A549 (cell line): ENCODE measurements around the gene PRR22. TPM values are rescaled to one million over a fixed set of nuclear protein-coding genes. Genes with fewer than 3 reads are reported as not detected.

Experiments used
- ATAC-seq, 2 experiments: fragments of 200-7000 bp in 1 of 2; fragments of >200 bp in 1 of 2; cut with Nextera tagmentation in 1 of 2; cut with Tn5 transposase in 1 of 2; 3 replicates each; pipeline versions ENCODE4 v1.8.0 to v1.9.1; 2018 to 2020; ENCODE audit warnings: mild to moderate bottlenecking in 1 of 2, moderate library complexity in 1 of 2
- CTCF ChIA-PET: fragments of 300-600 bp; sonication (Branson Sonifier 250); formaldehyde crosslinking; extraction: SDS; loops from one replicate; lab custom pipeline; 2021; ENCODE audit warnings: antibody characterized with exemption, inconsistent platforms; lab: Yijun Ruan, JAX
- POLR2A ChIA-PET: fragments of 350-600 bp; formaldehyde crosslinking; extraction: SDS; loops from one replicate; lab custom pipeline; 2021; ENCODE audit warnings: antibody characterized with exemption, inconsistent platforms; lab: Yijun Ruan, JAX
- DNase-seq, 2 experiments: peaks; one replicate each; pipeline versions ENCODE4 v3.0.0 to v3.0.0-alpha.2; 2011 to 2016; ENCODE audit warnings: low read depth in 1 of 2, low spot score in 1 of 2
- FAIRE-seq: peaks from 2 replicates; lab custom pipeline; 2011; peaks lifted over from hg19 to GRCh38; lab: Jason Lieb, UNC
- H3K27ac ChIP-seq, 2 experiments: fragments of >200 bp; sonication (Bioruptor Twin); formaldehyde crosslinking; 3 replicates each; pipeline ENCODE4 v1.5.1; 2016 to 2017
- H3K4me1 ChIP-seq: fragments of >200 bp; sonication (Bioruptor Twin); formaldehyde crosslinking; 3 replicates; pipeline ENCODE4 v1.6.1; 2016
- H3K4me2 ChIP-seq: fragments of >200 bp; sonication (Bioruptor Twin); formaldehyde crosslinking; 3 replicates; pipeline ENCODE4 v1.6.1; 2016
- H3K4me3 ChIP-seq: fragments of >200 bp; sonication (Bioruptor Twin); formaldehyde crosslinking; 3 replicates; pipeline ENCODE4 v1.5.1; 2016
- H3K9me3 ChIP-seq: fragments of >200 bp; sonication (Bioruptor Twin); formaldehyde crosslinking; 3 replicates; pipeline ENCODE4 v1.6.1; 2016
- BHLHE40 ChIP-seq: IDR thresholded peaks from 2 replicates; pipeline ENCODE4 v1.6.1; 2012; ENCODE audit warnings: low read depth, low read length, inconsistent platforms
- CHD2 ChIP-seq: fragments of 150-350 bp; IDR thresholded peaks from 2 replicates; pipeline ENCODE4 v1.6.1; 2014; ENCODE audit warnings: low read length; ENCODE audit not compliant: partially characterized antibody
- CHD4 ChIP-seq: fragments of 200-600 bp; sonication (generic); IDR thresholded peaks from 2 replicates; pipeline ENCODE4 v1.6.1; 2016; ENCODE audit warnings: antibody characterized with exemption, mild to moderate bottlenecking, borderline replicate concordance
- EHMT2 ChIP-seq: fragments of 200-600 bp; sonication (generic); IDR thresholded peaks from 2 replicates; pipeline ENCODE4 v1.6.1; 2016; ENCODE audit warnings: antibody characterized with exemption, low read depth, mild to moderate bottlenecking, moderate library complexity
- FOSB ChIP-seq: fragments of 250-450 bp; sonication (Bioruptor Pico); IDR thresholded peaks from 2 replicates; pipeline ENCODE4 v1.5.0; 2020; ENCODE audit warnings: mild to moderate bottlenecking, moderate library complexity
- HOXA7 ChIP-seq: fragments of 250-450 bp; sonication (Bioruptor Pico); IDR thresholded peaks from 2 replicates; pipeline ENCODE4 v1.5.0; 2020; ENCODE audit warnings: mild to moderate bottlenecking, moderate library complexity
- HOXB13 ChIP-seq: fragments of 250-450 bp; sonication (Bioruptor Pico); IDR thresholded peaks from 2 replicates; pipeline ENCODE4 v1.5.0; 2020; ENCODE audit warnings: low read depth, mild to moderate bottlenecking, moderate library complexity
- HOXB5 ChIP-seq: fragments of 250-450 bp; sonication (Bioruptor Pico); IDR thresholded peaks from 2 replicates; pipeline ENCODE4 v1.5.0; 2020; ENCODE audit warnings: mild to moderate bottlenecking, moderate library complexity
- KDM5A ChIP-seq: fragments of 200-600 bp; sonication (generic); IDR thresholded peaks from 2 replicates; pipeline ENCODE4 v1.6.1; 2016; ENCODE audit warnings: antibody characterized with exemption, mild to moderate bottlenecking
- MAFK ChIP-seq: fragments of 450-650 bp; IDR thresholded peaks from 2 replicates; pipeline ENCODE4 v1.6.1; 2014; ENCODE audit not compliant: partially characterized antibody
- MYC ChIP-seq: IDR thresholded peaks from 2 replicates; pipeline ENCODE4 v1.6.1; 2012; ENCODE audit warnings: mild to moderate bottlenecking, inconsistent platforms, low read length, improper control_type of control experiment, borderline replicate concordance
- NFE2L2 ChIP-seq: fragments of 150-350 bp; conservative IDR thresholded peaks from 2 replicates; pipeline ENCODE4 v1.6.1; 2014; ENCODE audit warnings: low read length
- POLR2AphosphoS2 ChIP-seq: conservative IDR thresholded peaks from 2 replicates; pipeline ENCODE4 v1.6.1; 2012; ENCODE audit warnings: low read length, improper control_type of control experiment, inconsistent platforms
- RAD21 ChIP-seq, 2 experiments: fragments of >200 bp in 1 of 2; sonication (Bioruptor Twin) in 1 of 2; formaldehyde crosslinking in 1 of 2; IDR thresholded peaks in 1 of 2; conservative IDR thresholded peaks in 1 of 2; 2 replicates in 1 of 2; 3 replicates in 1 of 2; pipeline ENCODE4 v1.6.1; 2012 to 2018; ENCODE audit warnings: inconsistent platforms in 1 of 2
- RCOR1 ChIP-seq: fragments of 150-350 bp; IDR thresholded peaks from 2 replicates; pipeline ENCODE4 v1.6.1; 2014; ENCODE audit warnings: antibody characterized with exemption, low read length, low read depth
- REST ChIP-seq: fragments of 200-600 bp; sonication (generic); IDR thresholded peaks from 2 replicates; pipeline ENCODE4 v1.6.1; 2016; ENCODE audit warnings: antibody characterized with exemption, mild to moderate bottlenecking, moderate library complexity
- SMC3 ChIP-seq: fragments of >200 bp; sonication (Bioruptor Twin); formaldehyde crosslinking; IDR thresholded peaks from 3 replicates; pipeline ENCODE4 v1.6.1; 2018; ENCODE audit warnings: inconsistent platforms
- SREBF2 ChIP-seq: fragments of 450-650 bp; IDR thresholded peaks from 2 replicates; pipeline ENCODE4 v1.6.1; 2014; ENCODE audit warnings: mild to moderate bottlenecking, moderate library complexity
- TP53 ChIP-seq: fragments of 250-450 bp; sonication (Bioruptor Pico); IDR thresholded peaks from 2 replicates; pipeline ENCODE4 v1.5.0; 2021; ENCODE audit warnings: mild to moderate bottlenecking, moderate library complexity
- WGBS: methylation state at CpG from one replicate; pipeline ENCODE4 v1.1.6; 2017; ENCODE audit errors: missing lambda C conversion rate; 5-methylcytosine and 5-hydroxymethylcytosine counted together
- polyA plus RNA-seq, 4 experiments: library from polyadenylated mRNA; depleted of rRNA in 3 of 4; stranded (reverse); fragments of >200 nt; fragmentation: RNase III in 1 of 4; extraction: RNeasy Plus Mini Kit Qiagen cat#74134 plus additional on column Dnase treatment in 1 of 4; gene quantifications; 2 replicates in 3 of 4; 3 replicates in 1 of 4; pipeline ENCODE4 v1.2.3, GENCODE V29; 2011 to 2017
- TF ChIP-seq, protein P1 (sequence below): IDR thresholded peaks from 2 replicates; pipeline ENCODE4 v1.6.1; 2012
- TF ChIP-seq, protein P2 (sequence below): IDR thresholded peaks from 2 replicates; pipeline ENCODE4 v1.6.1; 2012
- TF ChIP-seq, protein P3 (sequence below): fragments of >200 bp; sonication (Bioruptor Twin); formaldehyde crosslinking; IDR thresholded peaks from 3 replicates; pipeline ENCODE4 v1.6.1; 2016

PRR22 gene
- polyA plus RNA-seq, 2 of the 4 experiments (the other 2 are of a cell fraction), result 0.65 to 2.2 TPM

GRCh38 chr19:5788422-5788821 lies 3.9 kb upstream of the PRR22 start:
- Histone ChIP-seq H3K4me2 (no peak overlapping the region), H3K27ac (no peak overlapping the region), H3K9me3 (no peaks in the 10 kb centered on the region), H3K4me3 (no peak overlapping the region), H3K4me1 (peaks cover 5% of the 10 kb centered on the region; the same call in 2 of the 3 replicates)
- ChIA-PET CTCF (interaction anchor here (0.7 to 2.9 kb wide), 5 partner anchors 9 to 432 kb away, joined by 3 to 8 read pairs (median 6); partner anchors contain the start of gene NRTN), POLR2A (no interaction called here)
- no peak for DNase-seq
- TF ChIP-seq MAFK (no peak), HOXB13 (no peak), RAD21 (conservative IDR thresholded peaks at IDR 0.05 in 1 of 2, IDR thresholded peaks at IDR 0.05 in 1 of 2) (no peak), CHD2 (no peak), SMC3 (no peak), HOXB5 (CRISPR knock-in tag) (no peak), EHMT2 (no peak), POLR2AphosphoS2 (no peak), KDM5A (no peak), TP53 (CRISPR knock-in tag) (no peak), HOXA7 (CRISPR knock-in tag) (no peak), FOSB (no peak), MYC (no peak), RCOR1 (no peak)
- TF ChIP-seq, protein P1, sequence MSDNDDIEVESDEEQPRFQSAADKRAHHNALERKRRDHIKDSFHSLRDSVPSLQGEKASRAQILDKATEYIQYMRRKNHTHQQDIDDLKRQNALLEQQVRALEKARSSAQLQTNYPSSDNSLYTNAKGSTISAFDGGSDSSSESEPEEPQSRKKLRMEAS, result no peak
- TF ChIP-seq, protein P2, sequence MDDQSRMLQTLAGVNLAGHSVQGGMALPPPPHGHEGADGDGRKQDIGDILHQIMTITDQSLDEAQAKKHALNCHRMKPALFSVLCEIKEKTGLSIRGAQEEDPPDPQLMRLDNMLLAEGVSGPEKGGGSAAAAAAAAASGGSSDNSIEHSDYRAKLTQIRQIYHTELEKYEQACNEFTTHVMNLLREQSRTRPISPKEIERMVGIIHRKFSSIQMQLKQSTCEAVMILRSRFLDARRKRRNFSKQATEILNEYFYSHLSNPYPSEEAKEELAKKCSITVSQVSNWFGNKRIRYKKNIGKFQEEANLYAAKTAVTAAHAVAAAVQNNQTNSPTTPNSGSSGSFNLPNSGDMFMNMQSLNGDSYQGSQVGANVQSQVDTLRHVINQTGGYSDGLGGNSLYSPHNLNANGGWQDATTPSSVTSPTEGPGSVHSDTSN, result no peak
- TF ChIP-seq, protein P3, sequence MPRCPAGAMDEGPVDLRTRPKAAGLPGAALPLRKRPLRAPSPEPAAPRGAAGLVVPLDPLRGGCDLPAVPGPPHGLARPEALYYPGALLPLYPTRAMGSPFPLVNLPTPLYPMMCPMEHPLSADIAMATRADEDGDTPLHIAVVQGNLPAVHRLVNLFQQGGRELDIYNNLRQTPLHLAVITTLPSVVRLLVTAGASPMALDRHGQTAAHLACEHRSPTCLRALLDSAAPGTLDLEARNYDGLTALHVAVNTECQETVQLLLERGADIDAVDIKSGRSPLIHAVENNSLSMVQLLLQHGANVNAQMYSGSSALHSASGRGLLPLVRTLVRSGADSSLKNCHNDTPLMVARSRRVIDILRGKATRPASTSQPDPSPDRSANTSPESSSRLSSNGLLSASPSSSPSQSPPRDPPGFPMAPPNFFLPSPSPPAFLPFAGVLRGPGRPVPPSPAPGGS, result no peak
- WGBS, result 100% methylated on average over 5 of the region's 5 CpGs
- FAIRE-seq, result no peak
- no peak for ATAC-seq

DNA sequence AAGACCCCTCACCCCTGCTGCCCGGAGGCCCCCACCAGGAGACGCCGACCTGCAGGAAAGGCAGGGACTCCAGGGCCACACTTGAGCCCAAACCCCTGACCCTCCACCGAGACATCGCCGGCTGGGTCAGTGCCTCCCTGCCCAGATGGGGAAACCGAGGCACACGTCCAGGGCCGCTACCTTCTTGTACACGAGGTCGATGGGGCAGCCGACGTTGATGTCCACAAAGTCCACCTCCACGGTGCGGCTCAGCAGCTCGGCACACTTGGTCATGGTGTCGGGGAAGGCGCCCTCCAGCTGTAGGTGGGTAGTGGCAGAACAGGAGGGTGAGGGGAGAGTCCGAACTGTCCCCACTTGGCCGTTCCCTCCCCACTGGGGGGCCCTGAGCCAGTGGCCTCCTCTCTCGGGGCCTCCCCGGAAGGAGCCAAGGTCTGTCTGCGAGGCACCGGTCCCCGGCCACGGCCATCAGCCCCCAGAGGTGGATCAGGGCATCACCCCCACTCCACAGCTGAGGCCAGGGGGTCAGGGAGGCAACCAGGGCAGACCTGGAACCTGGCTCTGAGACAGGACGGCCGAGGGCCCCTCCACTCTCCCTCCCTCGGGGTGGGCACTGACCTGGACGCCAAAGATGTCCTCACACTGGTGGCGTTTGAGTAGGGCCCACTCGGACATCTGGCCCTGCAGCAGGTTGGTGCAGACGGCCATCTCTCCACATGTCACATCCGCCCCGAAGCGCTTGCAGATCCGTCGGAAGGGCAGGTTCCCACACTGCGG lies 3.0 kb upstream of the PRR22 start:
- TF ChIP-seq NFE2L2, result no peak
- no peak for TF ChIP-seq SMC3
- no peak for TF ChIP-seq BHLHE40
- no peak for TF ChIP-seq CHD4
- no peak for TF ChIP-seq SREBF2
- no peak for TF ChIP-seq REST
- TF ChIP-seq, protein P1, result no peak
- Histone ChIP-seq H3K4me2 (no peak overlapping the region), H3K4me1 (peaks cover 5% of the 10 kb centered on the region; the same call in 2 of the 3 replicates), H3K27ac (no peak overlapping the region), H3K4me3 (no peak overlapping the region), H3K9me3 (no peaks in the 10 kb centered on the region)
- CTCF ChIA-PET, result interaction anchor here (0.9 to 2.9 kb wide), 4 partner anchors 8 to 17 kb away, joined by 3 to 8 read pairs (median 6); partner anchors contain the start of gene NRTN
- ATAC-seq, result no peak
- POLR2A ChIA-PET, result no interaction called here
- FAIRE-seq, result no peak
- 93% methylated on average over 21 of the region's 39 CpGs for WGBS
- DNase-seq, result no peak
